ENCODE data around the gene HIP1R. TPM values are rescaled to one million over a fixed set of nuclear protein-coding genes. Genes with fewer than 3 reads are reported as not detected.

Gene HIP1R
- total and polyA plus RNA-seq, 2 of the 8 experiments (the other 6 are each of a cell fraction or from before 2014, with no cell fraction given) = 11.2 to 14.5 TPM

DNA sequence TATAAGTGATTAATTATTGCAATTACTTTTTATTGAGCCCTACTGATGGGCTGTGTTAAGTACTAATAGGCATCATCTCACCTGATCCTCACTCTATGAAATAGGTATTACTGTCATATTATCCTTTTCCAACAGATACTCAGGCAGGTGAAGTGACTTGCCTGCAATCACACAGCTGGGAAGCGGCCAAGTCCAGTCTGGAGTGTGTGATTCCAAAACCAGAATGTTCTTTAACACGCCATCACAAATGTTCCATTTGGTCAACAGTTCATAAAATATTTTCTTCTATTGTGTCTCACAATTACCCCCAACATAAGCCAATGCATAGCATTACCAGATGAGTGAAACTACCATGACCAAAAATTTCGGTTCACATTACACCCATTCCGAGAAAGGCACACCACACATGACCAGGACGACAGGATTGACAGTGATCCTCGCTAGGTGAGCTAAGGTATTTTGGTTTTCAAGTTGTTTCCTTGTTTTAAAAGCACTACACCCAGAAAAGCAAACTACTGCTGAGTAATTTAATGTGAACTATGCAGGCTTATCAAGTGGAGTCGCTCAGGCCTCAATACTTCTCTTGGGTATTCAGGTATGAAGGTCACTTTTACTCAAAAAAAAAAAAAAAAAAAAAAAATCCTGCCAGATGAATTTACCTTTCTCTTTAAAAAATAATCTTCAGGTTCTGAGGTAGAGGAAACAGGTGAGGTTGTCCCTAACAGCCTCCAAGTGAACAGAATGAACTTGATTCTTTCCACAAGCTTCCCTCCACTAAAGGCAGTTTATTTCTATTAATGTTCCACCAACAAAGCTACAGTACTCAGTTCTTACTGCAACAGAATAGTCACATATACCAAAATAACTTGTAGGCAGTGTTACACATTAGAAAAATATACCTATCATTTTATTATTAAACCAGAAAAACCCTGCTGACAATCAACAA is 58.2 kb downstream of the HIP1R start:
- 92% methylated on average over 7 of the region's 7 CpGs; no CpG with 5 or more reads in 1 of the 2 experiments for WGBS, 2 experiments (ENCODE audit: extremely low coverage in 1 of 2, insufficient coverage in 1 of 2, insufficient read length in 1 of 2, insufficient replicate concordance in 2 of 2, low coverage in 1 of 2, low lambda C conversion rate in 2 of 2, missing lambda C conversion rate in 1 of 2)
- Histone ChIP-seq H2BK20ac (ENCODE audit: low read length) (no peak overlapping the region), H3K27ac (ENCODE audit: low read depth, low read length) (no peak overlapping the region), H3K4me3 (ENCODE audit: extremely low read depth in 1 of 4, insufficient read depth in 2 of 4, low read depth in 3 of 4, low read length in 4 of 4) (no peak overlapping the region), H3K18ac (ENCODE audit: extremely low read depth, low read length) (no peak overlapping the region), H2BK5ac (ENCODE audit: low read depth, low read length) (no peak overlapping the region), H4K5ac (ENCODE audit: insufficient read length, low read depth, low read length) (no peak overlapping the region), H3K4me1 (replicated peaks in 1 of 4; ENCODE audit: control insufficient read depth in 3 of 4, insufficient read depth in 4 of 4, low read length in 3 of 4) (peaks cover 7 to 23% (median 10%) of the 10 kb centered on the region in 4 experiments), H3K56ac (replicated peaks; ENCODE audit: insufficient read length, low read depth, low read length) (no peak overlapping the region), H4K20me1 (replicated peaks in 1 of 2; ENCODE audit: control insufficient read depth in 1 of 2, insufficient read depth in 2 of 2, low read length in 2 of 2) (peaks cover 4 to 13% of the 10 kb centered on the region in 2 experiments), H2AK5ac (ENCODE audit: low read depth, low read length) (no peak overlapping the region; the same call in 1 of the 2 replicates), H2AFZ (ENCODE audit: low read length) (no peak overlapping the region), H2BK120ac (replicated peaks; ENCODE audit: low read depth, low read length) (no peak overlapping the region), H3K36me3 (ENCODE audit: control insufficient read depth in 2 of 4, insufficient read depth in 4 of 4, low read length in 3 of 4) (no peaks in the 10 kb centered on the region), H3K23me2 (ENCODE audit: low read depth, low read length) (peaks cover 4% of the 10 kb centered on the region; the same call in 1 of the 2 replicates), H4K91ac (replicated peaks; ENCODE audit: insufficient read length, low read length) (no peak overlapping the region), H3K79me1 (ENCODE audit: low read depth, low read length) (no peaks in the 10 kb centered on the region; the same call in 1 of the 2 replicates), H2BK15ac (ENCODE audit: low read length) (no peak overlapping the region), H4K8ac (ENCODE audit: extremely low read depth, insufficient read depth, low read length) (no peak overlapping the region), H2BK12ac (ENCODE audit: low read depth, low read length) (no peak overlapping the region), H3K9me3 (ENCODE audit: insufficient read depth in 2 of 2, low read depth in 1 of 2, low read length in 1 of 2) (no peaks in the 10 kb centered on the region), H3K14ac (ENCODE audit: insufficient read length) (no peak overlapping the region), H3K23ac (ENCODE audit: insufficient read length) (no peak overlapping the region), H3K79me2 (ENCODE audit: control insufficient read depth in 1 of 2, insufficient read depth in 2 of 2, low read length in 2 of 2) (peaks cover 0 to 46% of the 10 kb centered on the region in 2 experiments; a peak in 2 of 4 replicates), H3K27me3 (replicated peaks in 1 of 4; ENCODE audit: control insufficient read depth in 3 of 4, extremely low read depth in 1 of 4, insufficient read depth in 3 of 4, low read length in 3 of 4) (peaks cover 3 to 28% (median 20%) of the 10 kb centered on the region in 4 experiments), H3K4me2 (ENCODE audit: insufficient read depth in 1 of 2, low read depth in 2 of 2, low read length in 2 of 2) (peak overlapping the region in 1 of 2 experiments; percentile 69; a peak in 1 of 4 replicates), H3K4ac (replicated peaks; ENCODE audit: insufficient read length, low read depth, low read length) (no peak overlapping the region), H3K9ac (replicated peaks in 1 of 4; ENCODE audit: extremely low read depth in 1 of 4, low read depth in 3 of 4, low read length in 3 of 4) (no peak overlapping the region; a peak in 1 of 7 replicates)
- DNase-seq (ENCODE audit: low read depth in 1 of 2, low spot score in 2 of 2) = no peak
- ChIA-PET POLR2A (ENCODE audit: partially characterized antibody) (interaction anchor here (0.6 kb wide), 2 partner anchors 25 to 168 kb away, joined by 3 read pairs; no protein-coding TSS in a partner anchor), CTCF (ENCODE audit: partially characterized antibody) (interaction anchor here (0.5 to 2.7 kb wide), 7 partner anchors 11 to 545 kb away, joined by 3 to 8 read pairs (median 4); no protein-coding TSS in a partner anchor)
- no peak for FAIRE-seq
- TF ChIP-seq JUN (IDR thresholded peaks at IDR 0.05; ENCODE audit: low read depth, low read length) (no peak), NRF1 (IDR thresholded peaks at IDR 0.05; ENCODE audit: low read depth, low read length) (no peak), RNF2 (IDR thresholded peaks at IDR 0.05; ENCODE audit: borderline replicate concordance, low read depth, low read length, missing control alignments, poor library complexity, severe bottlenecking) (no peak), BCL11A (IDR thresholded peaks at IDR 0.05; ENCODE audit: low read depth in 2 of 2, low read length in 2 of 2) (no peak), ASH2L (IDR thresholded peaks at IDR 0.05; ENCODE audit: low read length) (no peak)
